Cerebellar nuclear complex (tissue), 1 donor: ENCODE data around the gene NKTR.
"Not testable (repeated sequence)": the region's sequence is repeated elsewhere in the genome, so short reads cannot be mapped to it uniquely, and the experiment has no call there.

Source experiments
- DNase-seq, 2 experiments: peaks; one replicate each; lab custom pipeline; 2025; lab: John Stamatoyannopoulos, UW

NKTR gene

DNA sequence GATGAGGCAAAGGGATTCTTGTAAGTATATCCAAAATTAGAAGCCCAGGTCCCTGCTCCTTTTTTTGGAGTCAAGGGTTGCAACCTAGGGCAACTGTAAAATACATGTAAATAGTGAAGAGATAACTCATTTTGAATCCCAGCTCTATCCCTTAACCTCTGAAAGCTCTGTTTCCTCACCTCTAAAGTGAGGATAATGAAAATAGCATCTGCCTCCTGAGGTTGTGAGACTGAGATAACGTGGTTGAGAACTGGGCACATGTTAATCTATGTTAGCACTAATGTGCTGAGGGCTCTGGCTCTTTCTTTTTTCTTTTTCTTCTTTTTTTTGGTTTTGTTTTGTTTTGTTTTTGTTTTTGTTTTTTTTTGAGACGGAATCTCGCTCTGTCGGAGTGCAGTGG is 4.8 kb upstream of the NKTR start:
- DNase-seq = no peak

DNA sequence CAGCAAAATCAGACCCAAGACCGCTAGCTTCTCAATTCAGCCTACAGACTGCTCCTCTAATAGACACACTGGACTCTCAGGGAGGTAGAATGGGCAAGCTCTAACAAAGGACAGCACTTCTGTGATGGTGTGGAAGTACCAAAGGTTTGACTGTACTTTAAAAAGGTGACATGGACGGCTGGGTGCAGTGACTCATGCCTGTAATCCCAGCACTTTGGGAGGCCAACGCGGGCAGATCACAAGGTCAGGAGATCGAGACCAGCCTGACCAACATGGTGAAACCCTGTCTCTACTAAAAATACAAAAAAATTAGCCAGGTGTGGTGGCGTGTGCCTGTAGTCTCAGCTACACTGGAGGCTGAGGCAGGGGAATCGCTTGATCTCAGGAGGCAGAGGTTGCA is 3.4 kb upstream of the NKTR start:
- DNase-seq = not testable (repeated sequence)

DNA sequence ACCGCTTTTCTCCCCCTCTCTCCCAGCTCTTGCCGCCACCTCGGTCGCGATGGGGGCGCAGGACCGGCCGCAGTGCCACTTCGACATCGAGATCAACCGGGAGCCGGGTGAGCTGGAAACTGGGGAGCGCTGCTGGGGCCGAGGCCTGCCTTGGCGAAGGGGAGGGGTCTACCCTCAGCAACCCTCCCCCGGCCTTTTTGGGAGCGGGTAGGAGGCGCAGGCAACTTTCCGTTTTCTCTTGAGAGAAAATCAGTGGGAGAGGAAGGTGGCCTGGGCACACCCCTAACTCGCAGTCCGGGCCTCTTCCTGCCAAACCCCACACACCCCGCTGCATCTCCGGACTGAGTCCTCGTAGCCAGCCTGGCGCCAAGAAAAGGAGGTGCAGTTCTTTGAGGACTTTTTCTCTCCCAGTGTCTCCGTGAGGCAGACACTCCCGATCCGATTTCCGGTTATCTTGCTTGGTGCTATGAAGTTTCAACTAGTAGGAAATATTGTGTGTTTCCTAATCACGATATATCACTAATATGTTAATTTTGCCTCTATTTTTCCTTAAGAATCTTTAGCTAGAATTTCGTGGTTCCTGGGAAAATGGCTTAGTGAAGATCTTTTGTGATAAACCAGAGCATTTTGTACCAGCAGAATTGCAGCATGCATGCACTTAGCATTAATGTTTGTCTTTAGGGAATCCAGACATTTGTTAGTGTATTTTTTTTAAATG is 631 bp downstream of the NKTR start:
- DNase-seq = peak in 1 of 2 experiments; percentile 5

DNA sequence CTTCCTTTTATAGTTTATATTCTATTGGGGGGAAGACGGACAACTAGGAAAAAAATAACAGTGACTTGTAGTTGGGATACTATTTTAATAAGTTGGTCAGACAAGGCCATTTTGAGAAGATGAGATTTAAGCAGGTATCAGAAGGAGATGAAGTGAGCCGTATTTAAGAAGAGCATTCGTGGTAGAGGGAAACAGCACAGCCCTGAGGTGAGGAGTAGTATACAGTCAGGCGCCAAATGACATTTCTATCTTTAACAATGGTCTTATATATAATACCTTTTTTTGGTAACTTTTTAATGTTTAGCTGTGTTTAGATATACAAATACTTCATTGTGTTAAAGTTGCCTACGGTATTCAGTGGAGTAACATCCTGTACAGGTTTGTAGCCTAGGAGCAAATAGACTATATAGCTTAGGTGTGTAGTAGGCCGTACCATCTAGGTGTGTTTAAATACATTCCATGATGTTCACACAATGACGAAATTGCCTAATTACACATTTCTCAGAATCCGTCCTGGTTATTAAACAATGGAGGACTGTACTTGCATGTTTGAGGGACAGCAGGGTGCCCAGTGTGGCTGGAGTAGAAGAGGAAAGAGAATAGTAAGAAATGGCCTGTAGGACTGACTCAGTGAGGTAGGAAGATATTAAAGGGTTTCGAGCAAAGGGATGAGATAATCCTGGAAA is 1.6 kb downstream of the NKTR start:
- no peak for DNase-seq

DNA sequence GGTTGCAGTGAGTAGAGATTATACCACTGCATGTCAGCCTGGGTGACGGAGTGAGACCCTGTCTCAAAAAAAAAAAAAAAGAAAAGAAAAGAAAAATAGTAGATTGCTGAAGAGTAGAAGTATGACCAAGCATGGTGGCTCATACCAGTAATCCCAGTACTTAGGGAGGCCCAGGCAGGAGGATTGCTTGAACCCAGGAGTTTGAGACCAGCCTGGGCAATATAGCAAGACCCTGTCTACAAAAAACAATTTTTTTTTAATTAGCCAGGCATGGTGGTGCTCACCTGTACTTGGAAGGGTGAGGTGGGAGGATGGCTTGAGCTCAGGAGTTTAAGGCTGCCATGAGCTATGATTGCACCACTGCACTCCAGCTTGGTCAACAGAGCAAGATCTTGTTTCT is 2.5 kb downstream of the NKTR start:
- no peak for DNase-seq

DNA sequence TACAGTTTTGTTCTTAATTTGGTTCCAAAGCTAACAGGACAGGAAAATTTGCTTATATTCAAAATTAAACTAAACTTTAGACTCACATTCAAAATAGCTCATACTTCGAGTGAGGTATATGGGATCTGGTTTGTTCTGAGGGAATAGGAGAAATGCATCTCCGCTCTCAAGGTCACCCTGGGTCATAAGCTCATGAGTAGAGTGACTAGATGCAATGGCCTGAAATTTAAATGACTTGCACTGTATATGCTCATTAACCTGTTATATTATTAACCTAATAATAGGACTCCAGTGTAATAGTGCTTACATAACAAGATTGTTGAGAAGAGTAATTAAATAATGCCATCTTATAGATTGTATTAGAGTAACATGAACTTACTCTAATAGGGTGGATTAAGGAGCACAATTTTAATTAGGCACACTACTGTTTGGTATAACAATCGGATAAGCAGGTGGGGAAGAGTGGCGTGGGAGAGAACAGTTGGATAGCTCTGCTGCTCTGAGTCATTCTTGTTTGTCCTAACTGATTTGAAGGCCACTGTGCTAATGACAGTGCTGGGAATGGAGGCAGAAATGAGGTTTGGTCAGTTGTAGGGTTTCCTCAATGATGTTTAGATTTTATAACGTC is 5.2 kb downstream of the NKTR start:
- DNase-seq = no peak

DNA sequence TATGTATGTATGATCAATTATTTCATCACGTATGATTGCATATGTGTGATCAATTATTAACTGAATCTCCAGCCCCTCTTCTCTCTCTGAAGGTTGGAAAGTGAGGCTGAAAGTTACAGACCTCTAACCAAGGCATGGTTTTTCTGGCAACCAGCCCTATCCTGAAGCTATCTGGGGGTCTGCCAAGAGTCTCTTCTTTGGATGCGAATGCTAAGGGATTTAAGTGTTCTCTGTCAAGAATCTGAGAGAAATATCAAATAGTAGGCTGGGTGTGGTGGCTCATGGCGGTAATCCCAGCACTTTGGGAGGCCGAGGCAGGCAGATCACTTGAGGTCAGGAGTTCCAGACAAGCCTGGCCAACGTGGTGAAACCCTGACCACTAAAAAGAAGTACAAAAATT is 8.1 kb downstream of the NKTR start:
- DNase-seq = no peak

DNA sequence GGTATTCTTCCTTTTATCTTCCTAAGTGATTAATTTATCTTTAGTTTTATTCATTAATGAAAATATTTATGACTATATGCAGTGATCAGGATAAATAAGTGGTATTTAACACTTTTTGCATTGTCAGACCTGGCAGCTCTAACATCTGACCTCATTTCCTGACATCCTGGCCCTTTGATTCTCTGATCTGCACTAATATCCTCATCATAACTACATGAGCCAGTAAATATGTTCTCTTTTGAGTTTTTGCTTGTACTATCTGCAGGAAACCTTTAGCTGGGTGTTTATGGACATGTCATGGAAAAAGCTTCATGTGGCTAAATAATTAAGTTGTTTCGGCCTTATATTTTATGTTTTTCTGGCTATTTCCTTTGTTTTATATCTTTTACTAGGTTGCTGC is 10.5 kb downstream of the NKTR start:
- DNase-seq = no peak

DNA sequence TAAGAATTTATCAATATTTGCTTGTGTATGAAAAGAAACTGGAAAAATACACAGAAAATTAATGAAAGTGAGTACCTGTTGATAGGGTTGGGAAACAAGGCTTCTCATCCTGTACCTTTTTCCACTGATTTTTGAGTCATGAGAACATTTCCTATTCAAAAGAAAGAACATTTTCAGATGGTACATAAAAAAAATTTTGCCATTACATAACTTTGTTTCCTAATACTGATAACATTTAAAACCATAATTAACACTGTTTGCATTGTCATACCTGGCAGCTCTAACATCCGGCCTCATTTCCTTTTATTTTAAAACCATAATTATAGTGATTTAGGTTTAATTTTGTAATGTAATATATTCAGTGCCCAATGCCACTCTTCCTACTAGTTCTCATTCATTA is 11.7 kb downstream of the NKTR start:
- no peak for DNase-seq

DNA sequence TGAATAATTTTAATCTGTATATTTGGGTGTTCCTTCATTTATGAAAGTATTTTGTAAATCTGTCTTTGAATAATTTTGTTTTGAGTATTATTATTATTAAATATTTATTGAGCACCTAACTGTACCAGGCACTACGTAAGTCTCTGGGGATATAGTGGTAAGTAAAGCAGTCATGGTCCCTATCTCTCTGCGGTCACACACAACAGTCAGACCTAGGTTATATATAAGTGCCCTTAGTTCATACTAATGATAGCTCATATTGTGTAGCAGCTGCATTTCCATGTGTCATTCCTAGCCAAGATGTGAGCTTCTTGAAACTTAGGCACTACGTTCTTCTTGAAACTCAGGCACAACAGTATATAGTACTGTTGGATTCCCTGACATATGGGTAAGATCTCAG is 12.4 kb downstream of the NKTR start:
- DNase-seq = no peak

DNA sequence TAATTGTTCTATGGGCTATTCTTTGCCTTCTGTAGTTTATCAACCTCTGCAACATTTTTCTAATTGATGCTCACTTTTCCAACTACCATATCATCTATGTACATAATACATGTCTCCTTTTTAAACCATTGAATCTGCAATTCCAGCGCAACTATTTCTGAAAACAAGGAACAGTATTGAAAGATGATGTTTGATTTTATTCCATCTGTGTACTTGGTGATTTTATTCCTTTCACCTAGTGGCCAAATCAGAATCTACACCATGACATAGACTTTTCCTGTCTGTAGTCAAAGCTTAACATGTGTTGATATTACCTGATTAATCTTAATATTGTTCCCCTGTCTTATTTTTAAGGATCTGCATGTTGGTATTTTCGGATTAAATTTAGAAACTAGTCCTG is 13.0 kb downstream of the NKTR start:
- DNase-seq = no peak

DNA sequence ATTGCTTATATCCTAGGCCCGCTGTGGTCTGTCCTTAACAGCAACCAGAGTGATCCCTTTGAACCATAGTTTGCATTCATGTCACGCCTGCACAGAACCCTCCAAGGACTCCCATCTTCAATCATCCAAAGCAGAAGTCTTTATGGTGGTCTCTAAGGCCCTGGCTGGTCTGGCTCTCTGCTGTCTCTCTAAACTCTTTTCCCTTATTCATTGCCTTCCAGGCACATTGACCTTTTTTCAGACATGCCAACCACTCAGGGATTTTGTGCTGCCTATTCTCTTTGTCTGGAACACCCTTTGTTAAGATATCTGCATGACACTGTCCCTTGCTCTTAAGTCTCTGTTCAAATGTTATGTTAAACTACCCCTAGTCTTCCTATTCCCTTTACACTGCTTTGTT is 31.1 kb downstream of the NKTR start:
- no peak for DNase-seq

DNA sequence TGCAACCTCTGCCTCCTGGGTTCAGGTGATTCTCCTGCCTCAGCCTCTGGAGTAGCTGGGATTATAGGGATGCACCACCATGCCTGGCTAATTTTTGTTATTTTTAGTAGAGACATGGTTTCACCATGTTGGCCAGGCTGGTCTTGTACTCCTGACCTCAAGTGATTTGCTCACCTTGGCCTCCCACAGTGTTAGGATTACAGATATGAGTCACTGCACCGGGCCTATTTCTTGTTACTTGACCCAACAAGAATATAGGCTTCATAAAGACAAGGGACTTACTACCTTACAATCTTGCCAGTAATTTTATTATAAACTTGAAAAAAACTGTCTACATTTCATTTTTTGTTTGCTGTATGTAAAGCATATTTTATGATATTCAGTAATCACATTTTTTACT is 31.7 kb downstream of the NKTR start:
- no peak for DNase-seq

DNA sequence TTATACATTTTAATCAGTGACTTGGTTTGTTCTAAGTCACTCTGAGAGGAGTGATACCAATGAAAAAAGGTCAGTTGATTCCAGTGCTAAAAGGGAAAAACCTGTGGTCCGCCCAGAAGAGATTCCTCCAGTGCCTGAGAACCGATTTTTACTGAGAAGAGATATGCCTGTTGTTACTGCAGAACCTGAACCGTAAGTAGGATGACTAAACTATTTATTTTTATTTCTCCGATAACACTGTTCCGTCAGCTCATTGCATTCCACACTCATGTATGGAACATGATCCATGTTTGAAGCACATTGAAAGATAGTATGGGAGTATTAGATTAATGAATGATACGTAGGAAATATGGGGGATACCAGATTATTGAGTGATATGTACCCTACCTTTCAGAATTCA is 33.1 kb downstream of the NKTR start:
- DNase-seq = no peak

DNA sequence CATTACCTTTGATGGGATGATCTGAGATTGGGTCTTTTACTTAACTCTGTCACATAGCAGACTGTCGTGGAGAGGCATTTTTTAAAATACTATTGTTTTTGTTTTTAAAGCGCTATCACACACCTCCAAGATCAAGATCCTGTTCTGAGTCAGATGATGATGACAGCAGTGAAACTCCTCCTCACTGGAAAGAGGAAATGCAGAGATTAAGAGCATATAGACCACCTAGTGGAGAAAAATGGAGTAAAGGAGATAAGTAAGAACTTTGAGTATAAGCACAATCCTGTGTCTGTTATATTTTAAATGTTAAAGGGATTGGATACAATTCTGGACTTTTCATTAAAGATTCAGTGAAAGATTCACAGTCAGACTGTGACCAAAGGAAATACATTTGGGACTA is 34.6 kb downstream of the NKTR start:
- DNase-seq = no peak

DNA sequence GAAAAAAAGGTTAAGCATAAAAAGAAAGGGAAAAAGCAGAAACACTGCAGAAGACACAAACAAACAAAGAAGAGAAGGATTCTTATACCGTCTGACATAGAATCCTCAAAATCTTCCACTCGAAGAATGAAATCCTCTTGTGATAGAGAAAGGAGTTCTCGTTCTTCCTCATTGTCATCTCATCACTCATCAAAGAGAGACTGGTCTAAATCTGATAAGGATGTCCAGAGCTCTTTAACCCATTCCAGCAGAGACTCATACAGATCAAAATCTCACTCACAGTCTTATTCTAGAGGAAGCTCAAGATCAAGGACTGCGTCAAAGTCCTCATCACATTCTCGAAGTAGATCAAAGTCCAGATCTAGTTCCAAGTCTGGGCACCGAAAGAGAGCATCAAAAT is 36.5 kb downstream of the NKTR start:
- no peak for DNase-seq

DNA sequence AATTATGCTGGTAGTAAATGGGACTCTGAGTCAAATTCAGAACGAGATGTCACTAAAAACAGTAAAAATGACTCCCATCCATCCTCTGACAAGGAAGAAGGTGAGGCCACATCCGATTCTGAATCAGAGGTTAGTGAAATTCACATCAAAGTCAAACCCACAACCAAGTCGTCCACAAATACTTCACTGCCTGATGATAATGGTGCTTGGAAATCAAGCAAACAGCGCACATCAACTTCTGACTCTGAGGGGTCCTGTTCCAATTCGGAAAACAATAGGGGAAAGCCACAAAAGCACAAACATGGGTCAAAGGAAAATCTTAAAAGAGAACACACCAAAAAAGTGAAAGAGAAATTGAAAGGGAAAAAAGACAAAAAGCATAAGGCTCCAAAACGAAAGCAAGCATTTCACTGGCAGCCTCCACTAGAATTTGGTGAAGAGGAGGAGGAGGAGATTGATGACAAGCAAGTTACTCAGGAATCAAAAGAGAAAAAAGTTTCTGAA is 37.9 kb downstream of the NKTR start:
- DNase-seq = no peak

DNA sequence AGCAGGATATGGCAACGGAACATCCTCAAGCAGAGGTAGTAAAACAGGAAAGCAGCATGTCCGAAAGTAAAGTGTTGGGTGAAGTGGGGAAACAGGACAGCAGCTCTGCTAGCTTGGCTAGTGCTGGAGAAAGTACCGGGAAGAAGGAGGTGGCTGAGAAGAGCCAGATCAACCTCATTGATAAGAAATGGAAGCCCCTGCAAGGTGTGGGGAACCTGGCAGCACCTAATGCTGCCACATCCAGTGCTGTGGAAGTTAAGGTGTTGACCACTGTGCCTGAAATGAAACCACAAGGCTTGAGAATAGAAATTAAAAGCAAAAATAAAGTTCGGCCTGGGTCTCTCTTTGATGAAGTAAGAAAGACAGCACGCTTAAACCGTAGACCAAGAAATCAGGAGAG is 38.7 kb downstream of the NKTR start:
- DNase-seq = no peak

DNA sequence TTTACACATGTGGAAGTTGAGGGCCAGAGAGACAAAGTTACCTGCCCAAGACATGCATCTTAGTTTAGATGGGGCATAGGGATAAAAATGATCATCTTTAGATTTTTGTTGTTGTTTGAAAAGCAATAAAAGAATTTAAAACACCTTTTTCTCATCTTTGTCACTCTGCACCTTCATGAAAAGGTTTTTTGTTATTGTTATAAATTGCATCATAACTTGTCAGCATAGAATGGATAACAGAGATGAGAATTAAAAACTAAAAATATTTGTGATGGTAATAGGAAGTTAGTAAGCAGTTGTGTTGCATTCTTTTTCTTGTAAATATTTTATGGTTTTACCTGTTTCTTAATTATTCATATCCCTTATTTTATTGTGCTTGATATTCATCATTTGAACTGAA is 39.6 kb downstream of the NKTR start:
- DNase-seq = no peak

DNA sequence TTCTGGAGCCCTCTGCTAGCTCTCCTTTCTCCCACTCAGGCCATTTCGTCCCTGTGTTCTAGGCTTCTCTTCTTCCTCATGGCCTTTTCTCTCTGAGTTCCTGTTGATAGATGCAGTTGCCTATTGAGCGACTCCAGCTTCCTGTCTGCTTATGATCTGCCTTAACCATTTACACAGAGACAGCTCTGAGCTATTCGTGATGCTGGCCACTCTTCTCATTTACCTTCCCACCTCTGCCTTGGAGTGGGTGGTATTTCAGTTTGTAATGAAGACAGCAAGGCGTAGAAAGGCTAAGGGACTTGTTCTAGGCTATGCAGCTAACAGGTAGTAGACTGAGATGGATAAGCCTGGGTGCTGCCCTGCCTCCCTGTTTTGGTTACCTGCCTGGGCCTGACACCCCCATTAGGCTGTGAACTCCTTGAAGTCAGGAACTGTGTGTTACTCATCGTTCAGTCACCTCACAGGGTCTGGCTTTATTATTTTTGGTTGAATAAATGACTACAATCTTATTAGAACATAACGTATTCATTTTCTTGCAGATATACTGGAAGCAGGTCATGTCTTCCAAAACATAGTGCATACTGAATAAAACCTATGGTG is 40.4 kb downstream of the NKTR start:
- no peak for DNase-seq

DNA sequence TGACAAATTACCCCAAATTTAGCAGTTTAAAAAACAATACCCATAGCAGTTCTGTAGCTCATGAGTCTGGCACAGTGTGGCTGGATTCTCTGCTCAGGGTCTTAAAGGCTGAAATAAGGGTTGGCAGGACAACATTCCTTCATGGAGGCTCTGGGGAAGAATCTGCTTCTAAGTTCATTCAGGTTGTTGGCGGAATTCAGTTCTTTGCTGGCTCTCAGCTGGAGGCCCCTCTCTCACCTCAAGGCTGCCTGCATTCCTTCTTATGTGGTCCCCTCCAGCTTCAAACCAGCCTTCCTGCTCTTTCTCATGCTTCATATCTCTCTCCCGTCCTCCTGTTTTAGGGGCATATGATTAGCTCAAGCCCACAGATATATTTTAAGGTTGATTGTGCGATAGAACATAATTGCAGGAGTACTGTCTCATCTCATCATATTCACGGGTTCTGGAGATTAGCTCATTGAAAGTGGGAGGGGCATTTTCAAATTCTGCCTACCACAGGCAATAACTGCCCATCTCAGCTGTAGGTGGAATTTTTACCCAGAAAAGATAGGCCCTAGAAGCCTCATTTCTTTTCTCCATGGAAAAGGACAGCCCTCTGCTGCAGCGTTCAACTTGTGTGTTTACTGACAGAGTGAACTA is 47.5 kb downstream of the NKTR start:
- no peak for DNase-seq

DNA sequence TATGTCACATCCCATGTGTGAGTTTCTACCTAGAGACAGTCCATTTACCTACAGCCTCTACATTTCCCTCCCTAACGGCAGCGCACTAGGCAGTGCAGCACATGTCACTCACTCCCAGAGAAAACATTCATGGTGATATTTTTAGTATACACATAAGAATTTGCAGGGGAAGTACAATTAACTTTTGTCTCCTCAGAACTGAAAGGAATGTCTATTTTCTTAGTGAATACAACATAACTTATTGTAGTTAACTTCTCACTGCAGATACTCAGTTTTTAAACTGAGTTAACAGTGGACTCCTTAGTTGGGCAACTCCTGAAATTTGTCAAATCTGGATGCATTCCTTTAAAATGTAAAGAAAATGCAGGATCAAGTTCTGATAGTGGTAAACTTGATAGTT is 48.5 kb downstream of the NKTR start:
- no peak for DNase-seq
